WERI-Rb-1 (cell line): ENCODE measurements around the gene NAALADL2.
"Not testable (repeated sequence)": the region's sequence is repeated elsewhere in the genome, so short reads cannot be mapped to it uniquely, and the experiment has no call there.

Experiments used
- DNase-seq: peaks from one replicate; pipeline ENCODE4 v3.0.0-alpha.2; 2020
- H3K27ac ChIP-seq: fragments of 250-450 bp; sonication (Bioruptor Pico); 2 replicates; pipeline ENCODE4 v1.5.1; 2020; ENCODE audit warnings: mild to moderate bottlenecking, moderate library complexity
- H3K27me3 ChIP-seq: fragments of 250-450 bp; sonication (Bioruptor Pico); 2 replicates; pipeline ENCODE4 v1.5.1; 2021; ENCODE audit warnings: mild to moderate bottlenecking, low read depth, moderate library complexity; ENCODE audit not compliant: insufficient read depth, severe bottlenecking
- H3K36me3 ChIP-seq: fragments of 250-450 bp; sonication (Bioruptor Pico); 2 replicates; pipeline ENCODE4 v1.5.1; 2020; ENCODE audit warnings: mild to moderate bottlenecking, moderate library complexity
- H3K4me3 ChIP-seq: 2 replicates; pipeline ENCODE4 v1.5.1; 2011; ENCODE audit warnings: low read depth, mild to moderate bottlenecking, control low read depth, low read length
- H3K9me3 ChIP-seq: fragments of 250-450 bp; sonication (Bioruptor Pico); 2 replicates; pipeline ENCODE4 v1.5.1; 2021; ENCODE audit warnings: mild to moderate bottlenecking, moderate library complexity; ENCODE audit not compliant: severe bottlenecking
- CTCF ChIP-seq: IDR thresholded peaks from 2 replicates; pipeline ENCODE4 v1.5.1; 2011; ENCODE audit warnings: low read depth, mild to moderate bottlenecking, control low read depth, inconsistent platforms, low read length

Gene NAALADL2

GRCh38 chr3:175512700-175513099 lies 653.6 kb downstream of the NAALADL2 start:
- no peak for DNase-seq
- no peak overlapping the region for H3K4me3 ChIP-seq
- no peaks in the 10 kb centered on the region for H3K36me3 ChIP-seq
- no peak for TF ChIP-seq CTCF
- H3K27me3 ChIP-seq, result no peaks in the 10 kb centered on the region
- no peak overlapping the region for H3K27ac ChIP-seq
- H3K9me3 ChIP-seq, result no peaks in the 10 kb centered on the region

GRCh38 chr3:175518459-175518858 lies 659.3 kb downstream of the NAALADL2 start:
- Histone ChIP-seq H3K9me3 (no peaks in the 10 kb centered on the region), H3K4me3 (no peak overlapping the region), H3K27me3 (no peaks in the 10 kb centered on the region), H3K36me3 (no peaks in the 10 kb centered on the region), H3K27ac (no peak overlapping the region)
- DNase-seq, result no peak
- no peak for TF ChIP-seq CTCF

- no peak for TF ChIP-seq CTCF
- H3K36me3 ChIP-seq, result no peaks in the 10 kb centered on the region
- H3K9me3 ChIP-seq, result no peaks in the 10 kb centered on the region
- H3K27me3 ChIP-seq, result no peaks in the 10 kb centered on the region
- no peak overlapping the region for H3K4me3 ChIP-seq
- no peak overlapping the region for H3K27ac ChIP-seq
- no peak for DNase-seq
These were observed 662.3 kb downstream of the NAALADL2 start for GRCh38 chr3:175521406-175521805.

GRCh38 chr3:175526191-175526590 lies 667.1 kb downstream of the NAALADL2 start:
- H3K9me3 ChIP-seq, result no peaks in the 10 kb centered on the region
- no peak for DNase-seq
- no peaks in the 10 kb centered on the region for H3K36me3 ChIP-seq
- H3K27me3 ChIP-seq, result no peaks in the 10 kb centered on the region
- H3K4me3 ChIP-seq, result no peak overlapping the region
- H3K27ac ChIP-seq, result no peak overlapping the region
- no peak for TF ChIP-seq CTCF

GRCh38 chr3:175526609-175527280 lies 667.6 kb downstream of the NAALADL2 start:
- Histone ChIP-seq H3K4me3 (no peak overlapping the region), H3K9me3 (no peaks in the 10 kb centered on the region), H3K27me3 (no peaks in the 10 kb centered on the region), H3K36me3 (no peaks in the 10 kb centered on the region), H3K27ac (no peak overlapping the region)
- TF ChIP-seq CTCF, result no peak
- no peak for DNase-seq

GRCh38 chr3:175528693-175529092 lies 669.6 kb downstream of the NAALADL2 start:
- H3K4me3 ChIP-seq, H3K27me3 ChIP-seq, H3K36me3 ChIP-seq, DNase-seq, H3K27ac ChIP-seq, H3K9me3 ChIP-seq: not testable (repeated sequence)
